Measurements from ENCODE around the gene PRRT3.

PRRT3 gene

GRCh38 chr3:9978710-9979305, 26.6 kb upstream of the PRRT3 start:
- Histone ChIP-seq H3K4me3 (ENCODE audit: low read length) (no peak overlapping the region), H3K56ac (ENCODE audit: low read length) (no peak overlapping the region), H3K23ac (ENCODE audit: low read length) (no peak overlapping the region), H3K4me1 (ENCODE audit: control insufficient read depth, low read depth, low read length) (no peaks in the 10 kb centered on the region), H2BK15ac (replicated peaks; ENCODE audit: low read depth) (no peak overlapping the region), H2AK5ac (ENCODE audit: low read length) (no peak overlapping the region), H3K18ac (ENCODE audit: low read length) (no peak overlapping the region), H4K5ac (ENCODE audit: low read length) (no peak overlapping the region), H4K8ac (ENCODE audit: low read depth, low read length) (no peak overlapping the region), H3K79me1 (ENCODE audit: low read length) (peaks cover 4% of the 10 kb centered on the region), H3K79me2 (ENCODE audit: control insufficient read depth, insufficient read depth, low read length) (no peaks in the 10 kb centered on the region), H3K36me3 (ENCODE audit: control insufficient read depth, insufficient read depth, low read length) (peaks cover 5% of the 10 kb centered on the region), H2BK120ac (ENCODE audit: low read depth, low read length) (no peak overlapping the region), H3K27me3 (ENCODE audit: insufficient read depth, low read length, poor library complexity) (no peaks in the 10 kb centered on the region), H3K4ac (ENCODE audit: low read depth, low read length) (no peak overlapping the region), H3K4me2 (ENCODE audit: low read length) (no peak overlapping the region), H3K27ac (ENCODE audit: low read depth, low read length) (no peak overlapping the region), H2BK5ac (ENCODE audit: low read length) (no peak overlapping the region), H3K9ac (ENCODE audit: low read length) (no peak overlapping the region)
- no peak for DNase-seq
- WGBS (ENCODE audit: extremely low coverage, insufficient coverage, low lambda C conversion rate): no CpG with 5 or more reads among the region's 8 CpGs

GRCh38 chr3:9976721-9977709, 24.8 kb upstream of the PRRT3 start:
- Histone ChIP-seq H3K56ac (ENCODE audit: low read length) (no peak overlapping the region), H3K27ac (ENCODE audit: low read depth, low read length) (peak overlapping the region; percentile 36), H3K36me3 (ENCODE audit: control insufficient read depth, insufficient read depth, low read length) (peaks cover 5% of the 10 kb centered on the region), H3K4ac (ENCODE audit: low read depth, low read length) (no peak overlapping the region), H4K8ac (ENCODE audit: low read depth, low read length) (no peak overlapping the region), H3K79me1 (ENCODE audit: low read length) (peaks cover 4% of the 10 kb centered on the region), H3K23ac (ENCODE audit: low read length) (no peak overlapping the region), H2AK5ac (ENCODE audit: low read length) (no peak overlapping the region), H3K4me2 (ENCODE audit: low read length) (no peak overlapping the region), H2BK5ac (ENCODE audit: low read length) (no peak overlapping the region), H2BK120ac (ENCODE audit: low read depth, low read length) (no peak overlapping the region), H4K5ac (ENCODE audit: low read length) (no peak overlapping the region), H2BK15ac (replicated peaks; ENCODE audit: low read depth) (peak overlapping the region; percentile 85), H3K27me3 (ENCODE audit: insufficient read depth, low read length, poor library complexity) (no peaks in the 10 kb centered on the region), H3K9ac (ENCODE audit: low read length) (no peak overlapping the region), H3K79me2 (ENCODE audit: control insufficient read depth, insufficient read depth, low read length) (no peaks in the 10 kb centered on the region), H3K4me1 (ENCODE audit: control insufficient read depth, low read depth, low read length) (no peaks in the 10 kb centered on the region), H3K18ac (ENCODE audit: low read length) (no peak overlapping the region), H3K4me3 (ENCODE audit: low read length) (no peak overlapping the region)
- DNase-seq: peak; percentile 90
- no CpG with 5 or more reads among the region's 7 CpGs for WGBS (ENCODE audit: extremely low coverage, insufficient coverage, low lambda C conversion rate)

- H3K4ac ChIP-seq (ENCODE audit: low read depth, low read length): no peak overlapping the region
- no peaks in the 10 kb centered on the region for H3K4me1 ChIP-seq (ENCODE audit: control insufficient read depth, low read depth, low read length)
- H3K4me2 ChIP-seq (ENCODE audit: low read length): no peak overlapping the region
- H2BK120ac ChIP-seq (ENCODE audit: low read depth, low read length): no peak overlapping the region
- no peaks in the 10 kb centered on the region for H3K79me1 ChIP-seq (ENCODE audit: low read length)
- DNase-seq: no peak
- no peak overlapping the region for H2BK5ac ChIP-seq (ENCODE audit: low read length)
- no peak overlapping the region for H2BK15ac ChIP-seq (replicated peaks; ENCODE audit: low read depth)
- no peak overlapping the region for H2AK5ac ChIP-seq (ENCODE audit: low read length)
- H3K27ac ChIP-seq (ENCODE audit: low read depth, low read length): no peak overlapping the region
- H3K18ac ChIP-seq (ENCODE audit: low read length): no peak overlapping the region
- no CpG with 5 or more reads among the region's 3 CpGs for WGBS (ENCODE audit: extremely low coverage, insufficient coverage, low lambda C conversion rate)
- no peak overlapping the region for H3K56ac ChIP-seq (ENCODE audit: low read length)
- no peak overlapping the region for H3K23ac ChIP-seq (ENCODE audit: low read length)
- H3K4me3 ChIP-seq (ENCODE audit: low read length): no peak overlapping the region
- no peak overlapping the region for H3K9ac ChIP-seq (ENCODE audit: low read length)
- H4K5ac ChIP-seq (ENCODE audit: low read length): no peak overlapping the region
- H3K27me3 ChIP-seq (ENCODE audit: insufficient read depth, low read length, poor library complexity): no peaks in the 10 kb centered on the region
- H4K8ac ChIP-seq (ENCODE audit: low read depth, low read length): no peak overlapping the region
- no peaks in the 10 kb centered on the region for H3K79me2 ChIP-seq (ENCODE audit: control insufficient read depth, insufficient read depth, low read length)
- peaks cover 6% of the 10 kb centered on the region for H3K36me3 ChIP-seq (ENCODE audit: control insufficient read depth, insufficient read depth, low read length)
These were observed 17.9 kb upstream of the PRRT3 start for GRCh38 chr3:9970020-9970652.

- peaks cover 6% of the 10 kb centered on the region for H3K36me3 ChIP-seq (ENCODE audit: control insufficient read depth, insufficient read depth, low read length)
- H3K4ac ChIP-seq (ENCODE audit: low read depth, low read length): no peak overlapping the region
- no peak overlapping the region for H2BK15ac ChIP-seq (replicated peaks; ENCODE audit: low read depth)
- H2BK120ac ChIP-seq (ENCODE audit: low read depth, low read length): no peak overlapping the region
- H3K23ac ChIP-seq (ENCODE audit: low read length): no peak overlapping the region
- no peak overlapping the region for H2BK5ac ChIP-seq (ENCODE audit: low read length)
- H3K18ac ChIP-seq (ENCODE audit: low read length): no peak overlapping the region
- DNase-seq: no peak
- no peak overlapping the region for H4K5ac ChIP-seq (ENCODE audit: low read length)
- H3K79me1 ChIP-seq (ENCODE audit: low read length): no peaks in the 10 kb centered on the region
- H3K4me1 ChIP-seq (ENCODE audit: control insufficient read depth, low read depth, low read length): no peaks in the 10 kb centered on the region
- no peak overlapping the region for H3K9ac ChIP-seq (ENCODE audit: low read length)
- H4K8ac ChIP-seq (ENCODE audit: low read depth, low read length): no peak overlapping the region
- no CpG with 5 or more reads among the region's 4 CpGs for WGBS (ENCODE audit: extremely low coverage, insufficient coverage, low lambda C conversion rate)
- no peak overlapping the region for H3K56ac ChIP-seq (ENCODE audit: low read length)
- no peak overlapping the region for H3K4me3 ChIP-seq (ENCODE audit: low read length)
- H3K27me3 ChIP-seq (ENCODE audit: insufficient read depth, low read length, poor library complexity): no peaks in the 10 kb centered on the region
- no peak overlapping the region for H3K27ac ChIP-seq (ENCODE audit: low read depth, low read length)
- H3K79me2 ChIP-seq (ENCODE audit: control insufficient read depth, insufficient read depth, low read length): no peaks in the 10 kb centered on the region
- no peak overlapping the region for H3K4me2 ChIP-seq (ENCODE audit: low read length)
- H2AK5ac ChIP-seq (ENCODE audit: low read length): no peak overlapping the region
These were observed 17.4 kb upstream of the PRRT3 start for GRCh38 chr3:9969632-9970019.

GRCh38 chr3:9966841-9967240, 14.6 kb upstream of the PRRT3 start:
- no peak overlapping the region for H3K56ac ChIP-seq (ENCODE audit: low read length)
- no peak overlapping the region for H3K4me3 ChIP-seq (ENCODE audit: low read length)
- no peak overlapping the region for H3K4me2 ChIP-seq (ENCODE audit: low read length)
- no peak overlapping the region for H3K27ac ChIP-seq (ENCODE audit: low read depth, low read length)
- H3K4ac ChIP-seq (ENCODE audit: low read depth, low read length): no peak overlapping the region
- H3K79me2 ChIP-seq (ENCODE audit: control insufficient read depth, insufficient read depth, low read length): no peaks in the 10 kb centered on the region
- no peak overlapping the region for H2AK5ac ChIP-seq (ENCODE audit: low read length)
- H4K8ac ChIP-seq (ENCODE audit: low read depth, low read length): no peak overlapping the region
- no CpG with 5 or more reads among the region's 2 CpGs for WGBS (ENCODE audit: extremely low coverage, insufficient coverage, low lambda C conversion rate)
- no peak overlapping the region for H2BK5ac ChIP-seq (ENCODE audit: low read length)
- no peaks in the 10 kb centered on the region for H3K27me3 ChIP-seq (ENCODE audit: insufficient read depth, low read length, poor library complexity)
- H3K18ac ChIP-seq (ENCODE audit: low read length): no peak overlapping the region
- H3K9ac ChIP-seq (ENCODE audit: low read length): no peak overlapping the region
- no peaks in the 10 kb centered on the region for H3K79me1 ChIP-seq (ENCODE audit: low read length)
- no peak overlapping the region for H2BK120ac ChIP-seq (ENCODE audit: low read depth, low read length)
- DNase-seq: no peak
- no peak overlapping the region for H4K5ac ChIP-seq (ENCODE audit: low read length)
- no peak overlapping the region for H2BK15ac ChIP-seq (replicated peaks; ENCODE audit: low read depth)
- H3K23ac ChIP-seq (ENCODE audit: low read length): no peak overlapping the region
- H3K36me3 ChIP-seq (ENCODE audit: control insufficient read depth, insufficient read depth, low read length): peaks cover 9% of the 10 kb centered on the region
- no peaks in the 10 kb centered on the region for H3K4me1 ChIP-seq (ENCODE audit: control insufficient read depth, low read depth, low read length)
